Ovary (tissue), 3 donors: ENCODE results near the gene CAMKMT.

Experiments
- CTCF ChIP-seq, 3 donors: fragments of 450-650 bp in 2 of 3; fragments of 200-600 bp in 1 of 3; IDR thresholded peaks; one replicate each; pipeline versions ENCODE4 v1.5.1 to v1.8.0; 2016 to 2022; ENCODE audit warnings: antibody characterized with exemption in 3 of 3, mild to moderate bottlenecking in 1 of 3
- EP300 ChIP-seq: sonication (generic); formaldehyde crosslinking; IDR thresholded peaks from one replicate; pipeline ENCODE4 v1.6.1; 2017; ENCODE audit warnings: antibody characterized with exemption
- POLR2A ChIP-seq: fragments of 450-650 bp; IDR thresholded peaks from one replicate; pipeline ENCODE4 v1.6.1; 2017; ENCODE audit warnings: antibody characterized with exemption, mild to moderate bottlenecking, moderate library complexity
- donor health status: DM: no; HTN: no; CAD: no.

- no peak for TF ChIP-seq CTCF (IDR thresholded peaks at IDR 0.05)
- TF ChIP-seq POLR2A: no peak
- TF ChIP-seq EP300: no peak
These were observed 310.7 kb downstream of the CAMKMT start for GRCh38 chr2:44672431-44672830.
